T47D (cell line): Measurements from ENCODE around the gene ZFR2.
"Not testable (repeated sequence)": the region's sequence is repeated elsewhere in the genome, so short reads cannot be mapped to it uniquely, and the experiment has no call there.

Experiments used
- DNase-seq, 2 experiments: peaks; one replicate each; pipeline versions ENCODE4 v3.0.0 to v3.0.0-alpha.2; 2011 to 2012; ENCODE audit warnings: low read depth in 1 of 2, low spot score in 1 of 2
- JUND ChIP-seq: IDR thresholded peaks from 2 replicates; pipeline ENCODE4 v1.6.1; 2012; ENCODE audit warnings: low read depth
- in situ Hi-C: cut with HindIII; loops from 2 replicates; pipeline ENCODE4 v1.10.0; 2016; ENCODE audit warnings: low sequenced_read_pairs, low pct_unique_long_range_greater_than_20kb

Gene ZFR2

GRCh38 chr19:3765121-3765520 is 103.7 kb downstream of the ZFR2 start:
- in situ Hi-C loops = no loop called here
- no peak for DNase-seq
- TF ChIP-seq JUND = no peak

GRCh38 chr19:3762501-3763459 is 106.1 kb downstream of the ZFR2 start, which contains the start of gene MRPL54:
TSS of gene MRPL54 (plus strand) at chr19:3762682. CDS start at chr19:3762701, 19 bp downstream.
- in situ Hi-C loops = no loop called here
- no peak for TF ChIP-seq JUND
- peak; percentile 96 to 98 for DNase-seq

GRCh38 chr19:3762130-3762473 is 106.7 kb downstream of the ZFR2 start:
- in situ Hi-C loops = no loop called here
- no peak for DNase-seq
- no peak for TF ChIP-seq JUND

GRCh38 chr19:3761382-3762129 is 107.3 kb downstream of the ZFR2 start, which contains the start of gene APBA3:
TSS of gene APBA3 (minus strand) at chr19:3761692. CDS start at chr19:3760264, 1,428 bp downstream.
- in situ Hi-C loops = no loop called here

GRCh38 chr19:3760871-3761361 is 107.9 kb downstream of the ZFR2 start:
- no peak for TF ChIP-seq JUND

More at GRCh38 chr19:3761382-3762129, 107.3 kb downstream of the ZFR2 start, which contains the start of gene APBA3:
- TF ChIP-seq JUND = no peak
- peak; percentile 74 to 88 for DNase-seq

GRCh38 chr19:3759482-3760254 is 109.2 kb downstream of the ZFR2 start:
- TF ChIP-seq JUND = no peak
- in situ Hi-C loops = no loop called here
- DNase-seq = no peak

More at GRCh38 chr19:3760871-3761361, 107.9 kb downstream of the ZFR2 start:
- in situ Hi-C loops = no loop called here
- DNase-seq = no peak

GRCh38 chr19:3758297-3758696 is 110.5 kb downstream of the ZFR2 start:
- in situ Hi-C loops, DNase-seq: not testable (repeated sequence)

GRCh38 chr19:3757705-3758104 is 111.1 kb downstream of the ZFR2 start:
- DNase-seq, in situ Hi-C loops: not testable (repeated sequence)
